HT1080 (cell line): ENCODE measurements around the gene PLAA. TPM values are rescaled to one million over a fixed set of nuclear protein-coding genes. Genes with fewer than 3 reads are reported as not detected.
"Not testable (repeated sequence)": the region's sequence is repeated elsewhere in the genome, so short reads cannot be mapped to it uniquely, and the experiment has no call there.

Experiments
- DNase-seq: peaks from one replicate; pipeline ENCODE4 v3.0.0-alpha.2; 2015; ENCODE audit warnings: low read depth
- total RNA-seq: library from RNA; depleted of rRNA; stranded (reverse); fragments of >200 nt; shearing (Covaris generic); gene quantifications from 2 replicates; pipeline ENCODE4 v1.2.3, GENCODE V29; 2014

PLAA gene
- total RNA-seq, 1 experiment from 2014 or later: 54.6 TPM

GRCh38 chr9:26937816-26938371, 9.1 kb downstream of the PLAA start:
- DNase-seq: no peak

GRCh38 chr9:26935847-26936246, 11.2 kb downstream of the PLAA start:
- DNase-seq: no peak

DNA sequence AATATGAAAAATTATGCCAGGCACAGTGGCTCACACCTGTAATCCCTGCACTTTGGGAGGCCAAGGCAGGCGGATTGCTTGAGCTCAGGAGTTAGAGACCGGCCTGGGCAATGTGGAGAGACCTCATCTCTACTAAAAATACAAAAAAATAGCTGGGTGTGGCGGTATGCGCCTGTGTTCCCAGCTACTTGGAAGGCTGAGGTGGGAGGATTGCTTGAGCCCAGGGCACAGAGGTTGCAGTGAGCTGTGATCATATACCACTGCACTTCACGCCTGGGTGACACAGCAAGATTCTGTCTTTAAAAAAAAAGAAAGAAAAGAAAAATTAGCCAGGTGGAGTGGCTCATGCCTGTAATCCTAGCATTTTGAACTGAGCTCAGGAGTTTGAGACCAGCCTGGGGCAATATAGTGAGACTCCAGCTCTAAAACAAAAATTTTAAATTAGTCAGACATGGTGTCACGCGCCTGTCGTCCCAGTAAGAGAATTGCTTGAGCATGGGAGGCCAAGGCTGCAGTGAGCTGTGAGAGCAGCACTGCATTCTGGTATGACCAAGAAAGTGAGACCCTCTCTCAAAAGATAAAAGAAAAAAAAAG, 18.0 kb downstream of the PLAA start:
- DNase-seq: no peak

- DNase-seq: no peak
Observed at GRCh38 chr9:26925609-26926008, 21.4 kb downstream of the PLAA start.

- DNase-seq: no peak
Observed at GRCh38 chr9:26919698-26920097, 27.3 kb downstream of the PLAA start.

DNA sequence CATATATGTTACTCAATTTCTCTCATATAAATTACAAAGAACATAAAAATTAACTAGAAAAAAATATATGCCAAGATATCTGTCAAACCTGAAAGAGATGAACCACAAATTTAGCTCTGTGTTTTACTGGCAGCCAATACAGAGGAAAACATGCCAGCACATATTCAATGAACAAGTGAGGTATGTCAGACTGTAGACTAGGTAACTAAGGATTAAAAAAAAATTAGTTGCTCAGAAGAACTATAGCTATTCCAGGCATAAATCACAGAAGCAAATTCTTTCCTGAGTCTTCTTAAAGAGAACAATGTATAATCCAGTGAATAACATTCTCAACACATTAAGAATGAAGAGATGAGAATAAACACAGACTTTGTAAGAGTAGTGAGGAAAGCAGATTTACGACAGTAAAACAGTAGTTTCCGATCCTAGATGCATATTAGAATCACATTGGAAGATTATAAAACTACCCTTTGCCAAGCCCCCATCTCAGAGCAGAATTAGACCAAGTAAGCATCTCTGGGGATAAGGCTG, 33.8 kb downstream of the PLAA start:
- no peak for DNase-seq

- DNase-seq: no peak
Observed at GRCh38 chr9:26904671-26905070, 42.4 kb downstream of the PLAA start.

- DNase-seq: no peak
Observed at GRCh38 chr9:26904070-26904469, 43.0 kb downstream of the PLAA start.

GRCh38 chr9:26893030-26893676, 53.9 kb downstream of the PLAA start:
- no peak for DNase-seq

DNA sequence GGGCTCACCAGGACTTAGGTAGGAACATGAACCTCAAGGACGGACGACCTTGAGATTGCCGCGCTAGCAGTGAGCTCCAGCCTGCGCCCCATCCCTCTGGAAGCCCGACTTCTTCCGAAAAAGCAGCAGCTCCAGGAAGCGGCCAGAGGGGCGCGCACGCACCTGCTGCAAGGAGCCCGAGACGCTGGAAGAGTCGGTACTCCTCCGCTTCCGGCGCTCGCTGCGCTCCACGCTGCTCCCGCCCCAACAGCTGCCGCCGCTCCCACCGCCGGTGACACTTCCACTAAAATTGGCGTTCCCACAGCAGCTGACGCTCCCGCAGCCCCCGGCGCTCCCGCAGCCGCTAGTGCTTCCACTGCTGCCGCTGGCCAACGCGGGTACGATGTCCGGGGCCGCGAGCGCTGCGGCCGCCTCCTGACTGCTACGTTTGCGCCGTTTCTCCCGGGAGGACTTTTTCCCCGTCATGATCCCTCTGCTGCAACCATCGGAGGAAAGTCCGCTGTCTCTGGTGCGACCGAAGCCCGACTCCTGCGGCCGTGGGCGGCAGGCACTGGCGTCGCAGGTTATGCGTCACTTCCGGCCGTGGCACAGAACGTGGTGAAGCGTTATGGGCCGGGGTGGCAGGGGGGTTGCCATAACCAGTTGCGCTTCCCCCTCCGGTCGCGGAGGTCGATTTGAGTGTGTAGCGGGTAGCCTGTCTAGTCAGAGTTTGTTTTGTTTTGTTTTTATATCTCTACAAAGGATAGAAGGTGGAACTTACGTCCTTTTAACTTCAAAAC, 54.6 kb downstream of the PLAA start, which contains the start of gene CAAP1:
TSS of gene CAAP1 (minus strand) at position 552 of the 779 bp plus-strand sequence. CDS start at position 465, 87 bp downstream.
- peak; percentile 90 for DNase-seq

DNA sequence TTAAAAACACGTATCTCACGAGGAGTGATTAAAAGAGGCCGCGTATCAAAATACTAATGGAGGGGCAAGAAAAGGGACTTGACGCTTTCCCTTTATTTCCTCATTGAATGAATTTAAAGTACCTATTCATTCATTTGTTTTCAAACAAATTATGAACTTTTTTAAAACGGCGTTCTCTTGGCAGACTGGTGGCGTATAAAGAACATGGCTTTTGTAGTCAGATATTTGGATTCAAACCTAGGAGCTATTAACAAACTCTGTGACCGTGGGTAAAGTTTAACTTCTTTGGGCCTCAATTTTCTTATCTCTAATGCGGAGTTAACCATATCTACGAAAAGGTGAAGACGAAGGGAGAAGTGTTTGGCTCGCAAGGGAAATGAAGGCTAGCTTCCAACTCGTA, 55.3 kb downstream of the PLAA start:
- DNase-seq: no peak

DNA sequence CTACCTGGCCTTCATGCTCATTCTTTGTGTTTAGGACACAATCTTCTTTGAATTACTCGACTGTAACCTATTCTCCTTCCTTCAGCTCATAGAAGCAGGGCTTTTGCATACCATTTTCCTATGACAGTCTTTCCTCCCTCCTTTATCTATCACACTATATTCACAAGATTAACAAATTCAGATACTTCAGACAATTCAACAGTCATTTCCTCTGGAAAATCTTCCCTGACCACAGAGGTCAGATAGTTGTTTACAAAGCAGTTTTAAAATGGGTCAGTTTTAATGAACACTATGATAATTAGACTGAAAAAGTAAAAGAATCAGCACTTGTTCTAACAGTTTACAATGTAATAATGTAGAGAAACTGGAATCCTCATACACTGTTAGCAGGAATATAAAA, 58.8 kb downstream of the PLAA start:
- DNase-seq: no peak

DNA sequence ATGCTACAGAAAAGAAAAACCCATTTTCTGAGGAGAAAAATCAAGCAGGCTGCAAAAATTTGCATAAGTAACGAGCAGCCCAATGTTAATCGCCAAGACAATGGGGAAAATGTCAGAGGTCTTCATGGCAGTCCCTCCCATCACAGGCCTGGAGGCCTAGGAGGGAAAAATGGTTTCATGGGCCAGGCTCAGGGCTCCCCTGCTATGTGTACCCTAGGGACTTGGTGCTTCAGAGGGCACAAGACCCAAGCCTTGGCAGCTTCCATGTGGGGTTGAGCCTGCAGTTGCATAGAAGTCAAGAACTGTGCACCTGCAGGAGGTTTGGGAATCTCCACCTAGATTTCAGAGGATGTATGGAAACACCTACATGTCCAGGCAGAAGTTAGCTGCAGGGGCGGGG, 64.9 kb downstream of the PLAA start:
- no peak for DNase-seq

GRCh38 chr9:26880262-26880661, 66.8 kb downstream of the PLAA start:
- DNase-seq: no peak

GRCh38 chr9:26875155-26875554, 71.9 kb downstream of the PLAA start:
- not testable (repeated sequence) for DNase-seq

DNA sequence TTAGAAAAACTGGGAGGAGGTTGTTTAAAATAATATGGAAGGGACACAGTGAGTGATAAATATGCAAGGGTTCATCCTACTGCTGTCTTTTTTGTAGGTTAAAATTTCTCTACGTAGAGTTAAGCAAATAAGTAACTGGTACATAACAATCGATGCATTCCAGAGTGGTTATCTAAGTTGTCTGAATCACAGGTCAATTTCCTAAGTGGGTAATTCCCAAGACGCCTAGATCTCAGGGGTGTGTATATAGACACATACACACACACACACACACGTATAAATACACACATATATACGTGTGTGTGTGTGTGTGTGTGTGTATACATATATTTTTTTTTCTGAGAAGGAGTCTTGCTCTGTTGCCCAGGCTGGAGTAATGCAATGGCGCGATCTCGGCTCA, 76.8 kb downstream of the PLAA start:
- DNase-seq: no peak

DNA sequence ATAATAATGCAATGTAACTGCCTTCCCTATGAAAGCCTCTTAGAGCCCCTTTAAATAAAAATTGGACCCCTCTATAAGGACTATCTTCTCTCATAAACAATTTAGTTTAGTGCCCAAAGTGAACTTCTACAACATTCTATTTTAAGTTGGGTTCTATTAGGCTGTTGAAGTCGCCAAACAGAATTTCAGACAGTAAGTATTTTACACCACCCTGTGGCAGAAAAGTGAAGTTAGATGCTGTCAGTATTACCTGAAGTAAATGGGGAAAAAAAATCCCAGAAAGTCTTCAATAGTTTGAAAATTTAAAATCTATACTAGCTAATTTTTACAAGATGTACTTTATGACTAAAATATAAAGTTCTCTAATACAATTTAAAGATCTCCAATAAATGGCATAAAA, 84.0 kb downstream of the PLAA start:
- DNase-seq: no peak

- DNase-seq: peak; percentile 66
Observed at GRCh38 chr9:26856413-26857032, 90.5 kb downstream of the PLAA start.
